MM.1S (cell line): Measurements from ENCODE around the gene ZMIZ1.

Source experiments
- DNase-seq: peaks from one replicate; pipeline ENCODE4 v3.0.0-alpha.2; 2015
- H2AFZ ChIP-seq: fragments of 300-600 bp; sonication (generic); 2 replicates; pipeline ENCODE4 v1.6.0; 2016; ENCODE audit warnings: antibody characterized with exemption, low read length
- H3F3A ChIP-seq: fragments of 300-600 bp; sonication (generic); 2 replicates; pipeline ENCODE4 v1.6.1; 2016; ENCODE audit warnings: mild to moderate bottlenecking, antibody characterized with exemption, low read length, moderate library complexity, mixed read lengths; ENCODE audit not compliant: insufficient read depth
- H3K27ac ChIP-seq: fragments of 300-600 bp; sonication (generic); 2 replicates; pipeline ENCODE4 v1.5.1; 2016; ENCODE audit warnings: mild to moderate bottlenecking, low read length
- H3K27me3 ChIP-seq: fragments of 300-600 bp; sonication (generic); replicated peaks from 2 replicates; pipeline ENCODE4 v1.6.0; 2016; ENCODE audit warnings: low read length; ENCODE audit not compliant: insufficient read depth
- H3K36me3 ChIP-seq: fragments of 300-600 bp; sonication (generic); replicated peaks from 2 replicates; pipeline ENCODE4 v1.6.1; 2016; ENCODE audit warnings: mild to moderate bottlenecking, low read length, mixed read lengths; ENCODE audit not compliant: insufficient read depth
- H3K4me1 ChIP-seq: fragments of 300-600 bp; sonication (generic); 2 replicates; pipeline ENCODE4 v1.6.1; 2016; ENCODE audit warnings: low read length, mixed read lengths
- H3K4me2 ChIP-seq: fragments of 300-600 bp; sonication (generic); 2 replicates; pipeline ENCODE4 v1.6.0; 2016; ENCODE audit warnings: low read depth, low read length
- H3K4me3 ChIP-seq: fragments of 300-600 bp; sonication (generic); 2 replicates; pipeline ENCODE4 v1.5.1; 2016; ENCODE audit warnings: low read length, mixed read lengths
- H3K79me2 ChIP-seq: fragments of 300-600 bp; sonication (generic); 2 replicates; pipeline ENCODE4 v1.6.1; 2016; ENCODE audit warnings: mixed run types, low read length, mixed read lengths
- H3K9ac ChIP-seq: fragments of 300-600 bp; sonication (generic); 2 replicates; pipeline ENCODE4 v1.6.1; 2016; ENCODE audit warnings: low read length, mixed read lengths
- H3K9me2 ChIP-seq: fragments of 300-600 bp; sonication (generic); replicated peaks from 2 replicates; pipeline ENCODE4 v1.6.1; 2016; ENCODE audit warnings: mild to moderate bottlenecking, low read length, mixed read lengths; ENCODE audit not compliant: insufficient read depth
- H3K9me3 ChIP-seq: fragments of 300-600 bp; sonication (generic); replicated peaks from 2 replicates; pipeline ENCODE4 v1.6.1; 2016; ENCODE audit warnings: mild to moderate bottlenecking, low read length, mixed read lengths; ENCODE audit not compliant: insufficient read depth
- H4K20me1 ChIP-seq: fragments of 300-600 bp; sonication (generic); 2 replicates; pipeline ENCODE4 v1.6.1; 2016; ENCODE audit warnings: mild to moderate bottlenecking, low read length, moderate library complexity, mixed read lengths; ENCODE audit not compliant: insufficient read depth
- EZH2 ChIP-seq: fragments of 300-600 bp; sonication (generic); optimal IDR thresholded peaks from 2 replicates; pipeline ENCODE3; 2017; ENCODE audit warnings: low read depth, mild to moderate bottlenecking, antibody characterized with exemption, low read length, mixed read lengths
- EZH2phosphoT487 ChIP-seq: fragments of 300-600 bp; sonication (generic); IDR thresholded peaks from 2 replicates; pipeline ENCODE4 v1.6.1; 2018; ENCODE audit warnings: antibody characterized with exemption, low read length
- TF ChIP-seq, protein P1 (sequence below): fragments of 300-600 bp; sonication (generic); IDR thresholded peaks from 2 replicates; pipeline ENCODE4 v1.5.1; 2016; ENCODE audit warnings: antibody characterized with exemption, low read length, mixed read lengths

The ZMIZ1 gene

GRCh38 chr10:79073784-79074432 lies 5.1 kb downstream of the ZMIZ1 start:
- H3K36me3 ChIP-seq, result no peaks in the 10 kb centered on the region
- H3K4me3 ChIP-seq, result no peak overlapping the region
- H3K4me1 ChIP-seq, result peaks cover 11% of the 10 kb centered on the region
- H2AFZ ChIP-seq, result no peak overlapping the region
- TF ChIP-seq, protein P1, sequence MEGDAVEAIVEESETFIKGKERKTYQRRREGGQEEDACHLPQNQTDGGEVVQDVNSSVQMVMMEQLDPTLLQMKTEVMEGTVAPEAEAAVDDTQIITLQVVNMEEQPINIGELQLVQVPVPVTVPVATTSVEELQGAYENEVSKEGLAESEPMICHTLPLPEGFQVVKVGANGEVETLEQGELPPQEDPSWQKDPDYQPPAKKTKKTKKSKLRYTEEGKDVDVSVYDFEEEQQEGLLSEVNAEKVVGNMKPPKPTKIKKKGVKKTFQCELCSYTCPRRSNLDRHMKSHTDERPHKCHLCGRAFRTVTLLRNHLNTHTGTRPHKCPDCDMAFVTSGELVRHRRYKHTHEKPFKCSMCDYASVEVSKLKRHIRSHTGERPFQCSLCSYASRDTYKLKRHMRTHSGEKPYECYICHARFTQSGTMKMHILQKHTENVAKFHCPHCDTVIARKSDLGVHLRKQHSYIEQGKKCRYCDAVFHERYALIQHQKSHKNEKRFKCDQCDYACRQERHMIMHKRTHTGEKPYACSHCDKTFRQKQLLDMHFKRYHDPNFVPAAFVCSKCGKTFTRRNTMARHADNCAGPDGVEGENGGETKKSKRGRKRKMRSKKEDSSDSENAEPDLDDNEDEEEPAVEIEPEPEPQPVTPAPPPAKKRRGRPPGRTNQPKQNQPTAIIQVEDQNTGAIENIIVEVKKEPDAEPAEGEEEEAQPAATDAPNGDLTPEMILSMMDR, result no peak
- TF ChIP-seq EZH2, result no peak
- TF ChIP-seq EZH2phosphoT487, result no peak
- no peak overlapping the region for H3K4me2 ChIP-seq
- H3K79me2 ChIP-seq, result peaks cover 53% of the 10 kb centered on the region
- H3K27me3 ChIP-seq, result no peaks in the 10 kb centered on the region
- H3K9me3 ChIP-seq, result no peaks in the 10 kb centered on the region
- H4K20me1 ChIP-seq, result no peaks in the 10 kb centered on the region
- H3K9ac ChIP-seq, result no peak overlapping the region
- H3K9me2 ChIP-seq, result no peaks in the 10 kb centered on the region
- H3F3A ChIP-seq, result peaks cover 2% of the 10 kb centered on the region; the same call in 1 of the 2 replicates
- no peak overlapping the region for H3K27ac ChIP-seq
- DNase-seq, result no peak

DNA sequence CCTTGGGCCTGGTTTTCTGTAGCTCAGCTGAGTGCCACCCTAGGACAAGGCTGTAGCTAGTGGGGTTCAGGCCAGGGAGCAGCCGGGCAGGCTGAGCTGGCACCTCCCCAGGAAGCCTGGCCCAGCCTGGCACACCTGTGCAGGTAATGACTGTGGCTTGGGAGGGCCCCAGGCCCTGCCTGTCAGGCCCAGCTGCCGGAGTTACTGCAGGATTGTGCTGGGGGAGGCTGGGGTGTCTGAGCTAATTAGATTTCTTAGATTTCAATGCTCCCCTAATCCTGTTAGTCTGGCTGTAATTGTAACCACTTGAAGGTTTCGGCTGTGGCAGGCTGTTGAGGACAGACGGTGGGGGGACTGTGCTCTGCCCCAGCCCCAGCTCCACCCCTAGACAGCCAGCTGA lies 6.0 kb downstream of the ZMIZ1 start:
- no peak overlapping the region for H3K4me3 ChIP-seq
- peaks cover 2% of the 10 kb centered on the region; the same call in 1 of the 2 replicates for H3F3A ChIP-seq
- H3K36me3 ChIP-seq, result no peaks in the 10 kb centered on the region
- H4K20me1 ChIP-seq, result no peaks in the 10 kb centered on the region
- peaks cover 57% of the 10 kb centered on the region for H3K79me2 ChIP-seq
- H3K9me2 ChIP-seq, result no peaks in the 10 kb centered on the region
- H3K9me3 ChIP-seq, result no peaks in the 10 kb centered on the region
- no peak overlapping the region for H2AFZ ChIP-seq
- H3K27ac ChIP-seq, result no peak overlapping the region
- peaks cover 16% of the 10 kb centered on the region for H3K4me1 ChIP-seq
- no peak overlapping the region for H3K9ac ChIP-seq
- DNase-seq, result no peak
- no peak overlapping the region for H3K4me2 ChIP-seq
- TF ChIP-seq, protein P1, result no peak
- no peak for TF ChIP-seq EZH2phosphoT487
- H3K27me3 ChIP-seq, result no peaks in the 10 kb centered on the region

- no peaks in the 10 kb centered on the region for H3K27me3 ChIP-seq
- H3K4me3 ChIP-seq, result no peak overlapping the region
- H2AFZ ChIP-seq, result no peak overlapping the region
- H3K4me2 ChIP-seq, result no peak overlapping the region
- no peaks in the 10 kb centered on the region for H3K9me3 ChIP-seq
- H3K27ac ChIP-seq, result no peak overlapping the region
- no peaks in the 10 kb centered on the region for H4K20me1 ChIP-seq
- H3K9ac ChIP-seq, result no peak overlapping the region
- no peaks in the 10 kb centered on the region for H3K9me2 ChIP-seq
- peaks cover 2% of the 10 kb centered on the region; the same call in 1 of the 2 replicates for H3F3A ChIP-seq
- TF ChIP-seq, protein P1, result no peak
- TF ChIP-seq EZH2 (no peak), EZH2phosphoT487 (no peak)
- no peak for DNase-seq
- H3K4me1 ChIP-seq, result peaks cover 16% of the 10 kb centered on the region
- no peaks in the 10 kb centered on the region for H3K36me3 ChIP-seq
- H3K79me2 ChIP-seq, result peaks cover 58% of the 10 kb centered on the region
Measured at GRCh38 chr10:79075418-79075817, 6.7 kb downstream of the ZMIZ1 start.
